Measurements from ENCODE around the gene GPR137. TPM values are rescaled to one million over a fixed set of nuclear protein-coding genes. Genes with fewer than 3 reads are reported as not detected.

Gene GPR137
- total and polyA plus RNA-seq, 2 experiments from 2014 or later, result 16.3 to 32.5 TPM

- H3K27ac Mint-ChIP-seq, result no peak overlapping the region
- no peak overlapping the region for H3K4me3 Mint-ChIP-seq
- no peak for TF ChIP-seq STAT1 (IDR thresholded peaks at IDR 0.05; ENCODE audit: unreplicated experiment)
- no peak for TF ChIP-seq ZNF331 (CRISPR knock-in tag; IDR thresholded peaks at IDR 0.05; ENCODE audit: low read depth)
- no peak for TF ChIP-seq ETS1 (IDR thresholded peaks at IDR 0.05)
- TF ChIP-seq CTCF (conservative IDR thresholded peaks at IDR 0.05; ENCODE audit: low read depth in 2 of 2), result no peak
- TF ChIP-seq ZNF114 (CRISPR knock-in tag; IDR thresholded peaks at IDR 0.05), result no peak
- no peak for TF ChIP-seq CREB1 (CRISPR knock-in tag; IDR thresholded peaks at IDR 0.05; ENCODE audit: low read depth)
- no peak for TF ChIP-seq EZH2 (IDR thresholded peaks at IDR 0.05; ENCODE audit: low read depth, unreplicated experiment)
- no peak for TF ChIP-seq REST (IDR thresholded peaks at IDR 0.05; ENCODE audit: unreplicated experiment)
- TF ChIP-seq JUNB (IDR thresholded peaks at IDR 0.05; ENCODE audit: unreplicated experiment), result no peak
- TF ChIP-seq EZH2phosphoT487 (IDR thresholded peaks at IDR 0.05; ENCODE audit: unreplicated experiment), result no peak
- no peak for TF ChIP-seq NANOG (IDR thresholded peaks at IDR 0.05; ENCODE audit: borderline replicate concordance)
These were observed 26.6 kb upstream of the GPR137 start for GRCh38 chr11:64258946-64259532.

More at GRCh38 chr11:64258946-64259532, 26.6 kb upstream of the GPR137 start:
- no peak for DNase-seq (ENCODE audit: low spot score)
- Histone ChIP-seq H3K27ac (ENCODE audit: low read depth) (no peak overlapping the region), H3F3A (replicated peaks; ENCODE audit: low read depth) (0 out of 2 replicates have a peak, but pooled peaks cover 2% of the 10 kb centered on the region), H3K79me2 (replicated peaks; ENCODE audit: insufficient read depth) (no peaks in the 10 kb centered on the region), H4K20me1 (replicated peaks; ENCODE audit: insufficient read depth) (0 out of 2 replicates have a peak, but pooled peaks cover 4% of the 10 kb centered on the region), H3K4me2 (no peak overlapping the region), H2AFZ (no peak overlapping the region), H3K27me3 (ENCODE audit: insufficient read depth) (no peaks in the 10 kb centered on the region), H3K4me1 (ENCODE audit: insufficient read depth) (no peaks in the 10 kb centered on the region), H3K4me3 (no peak overlapping the region), H3K36me3 (ENCODE audit: insufficient read depth) (peaks cover 11% of the 10 kb centered on the region), H3K9me2 (ENCODE audit: insufficient read depth) (no peaks in the 10 kb centered on the region)
- Mint-ChIP-seq H3K27me3 (ENCODE audit: insufficient read depth, low read depth, poor library complexity) (peaks cover 11% of the 10 kb centered on the region), H3K9me3 (no peaks in the 10 kb centered on the region), H3K36me3 (ENCODE audit: low read depth) (peaks cover 65% of the 10 kb centered on the region), H3K4me1 (peaks cover 8% of the 10 kb centered on the region; the same call in 2 of the 3 replicates)
- no peak for ATAC-seq

Data from GM23338 (cell line).